ENCODE data around the gene PPDPF.

DNA sequence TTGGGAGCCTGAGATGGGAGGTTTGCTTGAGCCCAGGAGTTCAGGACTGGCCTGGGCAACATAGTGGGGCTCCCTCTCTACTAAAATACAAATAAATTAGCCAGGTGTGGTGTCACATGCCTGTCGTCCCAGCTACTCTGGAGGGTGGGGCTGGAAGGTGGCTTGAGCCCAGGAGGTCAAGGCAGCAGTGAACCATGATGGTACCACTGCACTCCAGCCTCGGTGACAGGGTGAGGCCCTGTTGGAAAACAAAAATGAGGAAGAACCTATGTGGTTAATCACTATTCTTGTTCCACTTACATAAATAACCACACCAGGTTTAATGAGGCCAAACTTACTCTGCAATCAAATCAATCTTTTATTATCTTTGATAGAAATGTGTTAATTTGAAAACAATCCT lies 5.4 kb downstream of the PPDPF start:
- TF ChIP-seq, protein P1, sequence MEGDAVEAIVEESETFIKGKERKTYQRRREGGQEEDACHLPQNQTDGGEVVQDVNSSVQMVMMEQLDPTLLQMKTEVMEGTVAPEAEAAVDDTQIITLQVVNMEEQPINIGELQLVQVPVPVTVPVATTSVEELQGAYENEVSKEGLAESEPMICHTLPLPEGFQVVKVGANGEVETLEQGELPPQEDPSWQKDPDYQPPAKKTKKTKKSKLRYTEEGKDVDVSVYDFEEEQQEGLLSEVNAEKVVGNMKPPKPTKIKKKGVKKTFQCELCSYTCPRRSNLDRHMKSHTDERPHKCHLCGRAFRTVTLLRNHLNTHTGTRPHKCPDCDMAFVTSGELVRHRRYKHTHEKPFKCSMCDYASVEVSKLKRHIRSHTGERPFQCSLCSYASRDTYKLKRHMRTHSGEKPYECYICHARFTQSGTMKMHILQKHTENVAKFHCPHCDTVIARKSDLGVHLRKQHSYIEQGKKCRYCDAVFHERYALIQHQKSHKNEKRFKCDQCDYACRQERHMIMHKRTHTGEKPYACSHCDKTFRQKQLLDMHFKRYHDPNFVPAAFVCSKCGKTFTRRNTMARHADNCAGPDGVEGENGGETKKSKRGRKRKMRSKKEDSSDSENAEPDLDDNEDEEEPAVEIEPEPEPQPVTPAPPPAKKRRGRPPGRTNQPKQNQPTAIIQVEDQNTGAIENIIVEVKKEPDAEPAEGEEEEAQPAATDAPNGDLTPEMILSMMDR (conservative IDR thresholded peaks at IDR 0.05 in 1 of 2, IDR thresholded peaks at IDR 0.05 in 1 of 2; ENCODE audit: extremely low read depth in 1 of 2, insufficient read depth in 1 of 2, low read depth in 1 of 2, low read length in 2 of 2), result no peak
- no peak for TF ChIP-seq EZH2 (IDR thresholded peaks at IDR 0.05; ENCODE audit: borderline replicate concordance, low read length)

Measured in mammary epithelial cell (primary cell).